ENCODE results near the gene FOXD4L6.
"Not testable (repeated sequence)": the region's sequence is repeated elsewhere in the genome, so short reads cannot be mapped to it uniquely, and the experiment has no call there.

FOXD4L6 gene

GRCh38 chr9:41098759-41099158 is 29.7 kb downstream of the FOXD4L6 start:
- DNase-seq, result not testable (repeated sequence)

- DNase-seq, result not testable (repeated sequence)
Measured at GRCh38 chr9:41095060-41095459, 33.4 kb downstream of the FOXD4L6 start.

DNA sequence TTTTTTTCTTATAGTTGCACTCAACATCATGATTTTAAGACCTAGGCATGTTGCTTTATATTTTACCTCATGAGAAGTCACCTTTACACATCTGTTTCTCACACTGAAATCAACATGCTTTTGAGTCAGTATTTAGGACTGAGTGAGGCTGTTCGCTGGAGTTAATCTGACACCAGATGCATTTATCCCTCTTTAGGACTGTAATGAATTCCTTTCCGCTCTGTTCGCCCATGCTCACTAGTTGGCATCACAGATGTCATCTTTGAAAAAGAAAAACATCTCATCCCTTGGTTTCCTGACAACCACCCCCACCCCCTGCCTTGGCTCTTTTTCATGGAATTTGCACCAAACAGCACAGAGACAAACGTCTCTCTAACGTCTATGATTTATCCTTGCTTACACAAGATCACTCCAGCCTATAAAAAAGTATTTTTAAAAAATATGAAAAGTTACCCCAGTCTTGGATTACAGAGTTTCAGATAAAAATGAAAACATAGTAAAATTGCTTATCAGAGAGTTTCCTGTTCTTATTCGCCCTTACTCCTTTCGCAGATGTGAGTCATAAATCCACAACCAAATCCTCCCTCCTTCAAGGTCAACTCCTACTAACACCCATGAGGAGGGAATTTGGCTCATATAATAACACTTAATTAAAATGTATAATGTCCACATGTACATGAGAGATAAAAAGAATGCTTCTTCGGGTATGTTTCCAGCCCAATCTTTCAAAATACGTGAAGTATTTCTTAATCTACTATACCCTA is 34.3 kb downstream of the FOXD4L6 start:
- not testable (repeated sequence) for DNase-seq

DNA sequence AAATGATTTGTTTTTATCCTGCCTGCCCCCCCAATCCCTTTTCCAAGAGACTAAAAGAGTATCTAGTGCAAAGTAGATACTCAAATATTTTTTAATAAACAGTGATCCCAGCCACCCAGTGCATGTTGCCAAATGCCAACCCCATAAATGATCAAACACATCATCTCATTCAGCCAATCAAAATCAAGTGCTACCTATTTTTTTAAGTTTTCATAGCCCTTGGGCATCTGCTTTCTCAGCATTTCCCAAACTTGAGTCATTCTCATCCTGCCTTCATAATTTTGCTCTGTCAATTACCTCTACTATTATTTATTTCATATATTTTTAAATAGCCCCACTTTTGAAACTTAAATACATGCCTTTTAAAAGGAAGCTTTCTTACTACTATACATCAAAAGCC is 37.6 kb downstream of the FOXD4L6 start:
- not testable (repeated sequence) for DNase-seq

DNA sequence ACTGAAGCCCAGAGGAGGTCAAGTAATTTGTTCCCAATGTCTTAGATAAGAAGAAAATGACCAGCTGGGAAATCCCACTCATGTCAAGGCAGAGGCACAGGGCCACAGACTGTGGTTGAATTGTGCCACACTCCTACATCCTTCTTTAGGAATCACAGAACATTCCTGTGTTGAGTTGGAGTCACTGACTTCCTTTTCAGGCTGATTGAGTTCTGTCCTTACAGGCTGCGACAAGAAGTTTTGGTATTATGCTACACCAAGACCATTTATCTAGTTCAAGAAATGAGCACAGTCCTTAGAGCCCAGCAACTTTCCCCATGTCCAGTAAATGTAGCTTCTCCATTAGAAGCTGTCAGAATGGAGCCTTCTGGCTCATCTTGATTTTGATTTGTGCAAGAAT is 38.1 kb downstream of the FOXD4L6 start:
- not testable (repeated sequence) for DNase-seq

GRCh38 chr9:41088450-41089059 is 39.9 kb downstream of the FOXD4L6 start:
- not testable (repeated sequence) for DNase-seq

- not testable (repeated sequence) for DNase-seq
Measured at GRCh38 chr9:41087929-41088328, 40.6 kb downstream of the FOXD4L6 start.

DNA sequence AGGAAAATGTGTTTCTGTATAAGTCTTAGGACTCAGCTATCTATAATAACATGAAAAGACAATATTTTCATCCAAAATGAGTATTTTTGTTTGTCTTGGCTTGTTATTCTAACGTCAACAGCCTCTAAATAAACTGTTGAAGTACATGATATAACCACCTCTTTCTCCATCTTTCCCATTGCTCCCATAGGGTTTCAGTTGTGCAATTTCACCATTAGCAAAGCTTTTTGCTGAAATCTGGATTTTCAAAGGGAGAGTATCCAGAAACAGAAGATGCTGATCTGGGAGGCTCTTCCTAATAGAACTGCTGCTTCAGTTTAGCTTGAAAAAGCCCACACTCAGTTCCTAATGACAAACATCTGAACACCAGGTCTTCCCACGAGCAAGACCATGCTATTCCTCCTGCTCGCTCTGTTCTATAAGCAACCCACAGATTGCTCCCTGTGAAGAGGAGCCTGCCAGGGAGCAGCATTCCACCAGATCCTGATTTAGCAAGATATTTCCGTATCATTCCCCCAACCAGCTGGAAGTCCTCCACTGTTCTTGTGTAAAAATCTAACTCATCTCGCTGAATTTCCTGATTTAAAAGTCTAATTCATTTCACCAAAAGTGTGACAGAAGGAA is 41.2 kb downstream of the FOXD4L6 start:
- not testable (repeated sequence) for DNase-seq

- not testable (repeated sequence) for DNase-seq
Measured at GRCh38 chr9:41086685-41087084, 41.8 kb downstream of the FOXD4L6 start.

GRCh38 chr9:41086215-41086614 is 42.3 kb downstream of the FOXD4L6 start:
- not testable (repeated sequence) for DNase-seq

DNA sequence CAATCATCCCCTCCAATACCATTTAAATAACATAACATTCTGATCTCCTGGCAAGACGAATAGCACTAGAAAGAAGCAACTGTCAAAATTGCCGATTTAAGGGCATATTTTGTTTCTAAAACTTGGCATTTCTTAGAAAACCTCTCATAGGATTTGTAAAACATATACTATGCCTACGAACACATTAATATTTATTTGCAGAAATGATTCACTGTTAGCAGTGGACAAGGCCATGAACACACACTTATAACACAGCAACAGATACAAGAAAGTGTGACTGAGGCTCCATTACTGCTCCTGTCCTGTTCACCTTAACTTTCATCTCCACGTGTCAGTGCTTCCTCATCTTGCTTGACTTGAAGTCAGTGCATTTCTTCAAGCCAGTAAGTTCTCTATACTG is 46.1 kb downstream of the FOXD4L6 start:
- not testable (repeated sequence) for DNase-seq

- DNase-seq, result not testable (repeated sequence)
Measured at GRCh38 chr9:41079464-41079863, 49.0 kb downstream of the FOXD4L6 start.

- peak; percentile 41 for DNase-seq
Measured at GRCh38 chr9:41077586-41077985, 50.9 kb downstream of the FOXD4L6 start.
